Mesenteric fat pad (tissue), 1 donor: Measurements from ENCODE around the gene CCND1. TPM values are rescaled to one million over a fixed set of nuclear protein-coding genes. Genes with fewer than 3 reads are reported as not detected.
"Not testable (repeated sequence)": the region's sequence is repeated elsewhere in the genome, so short reads cannot be mapped to it uniquely, and the experiment has no call there.

ENCODE experiments used
- DNase-seq: peaks from one replicate; pipeline ENCODE4 v3.0.0-alpha.2; 2020; ENCODE audit warnings: low spot score
- total RNA-seq: library from RNA; stranded (reverse); fragmentation: NEBNext Ultra II Directional; extraction: Animal tissue kit (Norgen Biotek cat#: 25700); gene quantifications from one replicate; pipeline ENCODE4 v1.2.1, GENCODE V29; 2021
- donor health status: DM: yes; HTN: yes; CAD: no.

The CCND1 gene
- total RNA-seq, 1 donor from 2014 or later = 788 TPM

DNA sequence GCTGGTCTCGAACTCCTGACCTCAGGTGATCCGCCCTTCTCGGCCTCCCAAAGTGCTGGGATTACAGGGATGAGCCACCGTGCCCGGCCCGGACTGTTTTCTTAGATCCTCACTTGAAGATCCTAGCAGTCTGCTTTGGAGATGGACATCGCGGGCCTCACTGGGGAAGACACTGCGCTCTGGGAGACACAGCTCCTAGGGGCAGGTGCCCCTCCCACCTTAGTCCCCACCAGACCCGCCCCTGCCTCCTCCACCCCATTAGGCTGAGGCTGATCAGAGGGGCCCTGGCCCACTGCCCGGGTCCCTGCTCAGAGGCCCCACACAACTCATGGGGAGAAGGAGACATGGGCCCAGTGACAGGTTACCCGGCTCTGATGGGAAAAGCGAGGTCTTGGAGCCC is 45.5 kb downstream of the CCND1 start:
- DNase-seq = no peak

DNA sequence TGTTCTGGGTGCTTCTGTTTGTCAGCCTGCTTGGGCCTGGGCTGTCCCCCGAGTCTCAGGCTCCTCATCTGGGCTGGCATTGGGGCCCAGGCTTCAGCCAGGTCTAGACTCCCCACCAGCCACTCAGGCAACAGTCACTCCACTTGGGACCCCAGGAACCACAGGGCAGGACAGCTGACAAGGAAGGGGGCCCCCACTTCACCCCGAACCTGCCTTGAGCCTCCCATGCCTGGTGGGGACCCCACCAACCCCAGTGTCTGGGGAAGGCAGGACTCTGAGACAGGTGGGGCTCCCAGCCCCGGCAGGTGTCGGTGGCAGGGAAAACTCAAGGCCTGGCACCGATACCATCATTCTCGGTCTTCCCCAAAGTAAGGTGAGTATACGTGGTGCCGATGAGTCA is 45.9 kb downstream of the CCND1 start:
- DNase-seq = no peak

DNA sequence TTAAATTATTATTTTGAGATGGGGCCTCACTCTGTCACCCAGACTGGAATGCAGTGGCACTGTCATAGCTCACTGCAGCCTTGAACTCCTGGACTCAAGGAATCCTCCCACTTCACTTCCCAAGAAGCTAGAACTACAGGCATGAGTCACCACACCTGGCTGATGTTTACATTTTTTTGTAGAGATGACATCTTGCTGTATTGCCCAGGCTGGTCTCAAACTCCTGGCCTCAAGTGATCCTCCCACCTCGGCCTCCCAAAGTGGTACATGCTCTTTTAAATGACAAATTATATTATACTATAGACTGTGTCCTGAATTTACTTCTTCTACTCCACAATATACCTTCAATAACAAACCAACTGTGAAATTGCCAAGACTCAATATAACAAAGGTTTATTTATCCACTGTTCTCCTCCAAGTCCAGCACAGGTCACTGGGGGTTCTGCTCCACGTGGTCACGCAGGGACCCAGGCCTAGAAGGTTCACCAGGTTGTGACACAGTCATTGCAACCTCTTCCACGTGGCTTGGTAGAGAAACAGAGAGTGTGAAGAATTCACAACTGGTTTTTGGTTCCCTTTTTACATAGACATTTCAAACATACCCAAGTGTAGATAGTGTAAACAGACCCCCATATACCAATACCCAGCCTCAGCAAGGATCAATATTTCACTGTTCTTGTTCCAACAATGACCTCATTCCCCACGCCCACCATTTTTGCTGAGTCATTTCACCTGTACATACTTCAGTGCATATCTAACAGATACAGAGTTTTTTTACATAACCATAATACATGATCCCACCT is 47.2 kb downstream of the CCND1 start:
- DNase-seq = not testable (repeated sequence)

DNA sequence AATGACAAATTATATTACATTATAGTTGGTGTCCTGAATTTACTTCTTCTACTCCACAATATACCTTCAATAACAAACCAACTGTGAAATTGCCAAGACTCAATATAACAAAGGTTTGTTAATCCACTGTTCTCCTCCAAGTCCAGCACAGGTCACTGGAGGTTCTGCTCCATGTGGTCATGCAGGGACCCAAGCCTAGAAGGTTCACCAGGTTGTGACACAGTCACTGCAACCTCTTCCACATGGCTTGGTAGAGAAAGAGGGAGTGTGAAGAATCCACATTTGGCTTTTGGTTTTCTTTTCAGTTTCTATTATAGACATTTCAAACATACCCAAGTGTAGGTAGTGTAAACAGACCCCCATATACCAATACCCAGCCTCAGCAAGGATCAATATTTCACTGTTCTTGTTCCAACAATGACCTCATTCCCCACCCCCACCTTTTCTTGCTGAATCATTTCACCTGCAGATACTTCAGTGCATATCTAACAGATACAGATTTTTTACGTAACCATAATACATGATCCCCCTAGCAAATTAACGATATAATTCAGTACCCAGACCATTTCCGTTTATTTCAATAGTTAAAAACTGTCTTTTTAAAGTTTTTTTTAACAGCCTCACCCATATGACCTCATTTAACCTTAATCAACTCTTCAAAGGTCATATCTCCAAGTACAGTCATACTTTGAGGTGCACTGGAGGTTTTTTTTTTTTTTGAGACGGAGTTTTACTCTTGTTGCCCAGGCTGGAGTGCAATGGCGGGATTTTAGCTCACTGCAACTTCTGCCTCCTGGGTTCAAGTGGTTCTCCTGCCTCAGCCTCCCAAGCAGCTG is 48.7 kb downstream of the CCND1 start:
- DNase-seq = no peak

DNA sequence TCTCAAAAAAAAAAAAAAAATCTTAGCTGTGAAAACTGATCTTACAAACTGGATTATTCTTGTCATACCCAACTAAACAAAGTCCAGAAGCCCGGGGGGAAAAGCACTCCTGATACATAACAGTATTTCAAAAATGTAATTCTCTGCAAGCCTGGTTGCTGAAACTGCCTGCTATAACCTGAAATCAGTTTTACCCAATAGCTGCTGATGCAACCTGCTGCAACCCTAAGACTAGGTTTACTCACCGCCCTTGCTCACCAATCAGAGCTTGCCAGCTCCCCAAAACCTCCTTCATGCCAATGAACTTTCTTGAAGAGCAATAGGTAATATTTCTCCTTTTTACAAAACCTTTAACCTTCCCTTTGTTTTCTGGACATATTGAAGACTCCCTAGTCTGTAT is 50.5 kb downstream of the CCND1 start:
- no peak for DNase-seq

DNA sequence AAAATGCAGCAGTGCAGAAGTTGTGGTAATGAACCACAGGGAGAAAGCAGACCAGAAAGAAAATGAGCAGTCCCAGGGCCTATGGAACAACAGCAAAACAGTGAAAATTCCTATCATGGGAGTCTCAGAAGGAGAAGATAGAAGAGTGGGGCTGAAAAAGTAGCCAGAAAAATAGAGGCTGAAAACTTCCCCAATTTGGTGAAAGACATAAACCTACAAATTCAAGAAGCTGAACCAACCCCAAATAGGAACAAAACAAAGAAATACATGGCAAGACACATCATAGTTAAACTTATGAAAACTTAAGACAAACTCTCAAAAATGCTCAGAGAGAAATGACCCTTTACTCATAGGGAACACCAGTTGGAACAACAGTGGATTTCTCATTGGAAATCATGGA is 51.5 kb downstream of the CCND1 start:
- DNase-seq = no peak

DNA sequence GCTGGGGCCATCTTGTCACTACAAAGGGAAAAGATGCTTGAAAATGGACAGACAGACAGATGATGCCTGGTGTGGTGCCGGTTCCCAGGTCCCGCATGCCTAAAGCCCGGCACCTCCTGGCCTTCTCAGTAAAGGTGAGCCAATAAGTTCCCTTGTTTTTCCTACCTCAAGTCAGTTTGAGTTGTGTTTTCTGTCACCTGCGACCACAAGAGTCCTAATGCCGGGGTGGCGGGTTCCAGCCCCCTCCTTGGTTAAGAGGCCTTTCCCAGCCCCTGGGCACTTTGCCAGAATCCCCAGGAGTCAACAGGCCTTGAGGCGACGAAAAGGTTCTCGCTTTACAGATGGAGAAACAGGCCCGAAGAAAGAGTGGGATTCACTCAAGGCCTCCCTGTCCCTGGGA is 53.8 kb downstream of the CCND1 start:
- no peak for DNase-seq

DNA sequence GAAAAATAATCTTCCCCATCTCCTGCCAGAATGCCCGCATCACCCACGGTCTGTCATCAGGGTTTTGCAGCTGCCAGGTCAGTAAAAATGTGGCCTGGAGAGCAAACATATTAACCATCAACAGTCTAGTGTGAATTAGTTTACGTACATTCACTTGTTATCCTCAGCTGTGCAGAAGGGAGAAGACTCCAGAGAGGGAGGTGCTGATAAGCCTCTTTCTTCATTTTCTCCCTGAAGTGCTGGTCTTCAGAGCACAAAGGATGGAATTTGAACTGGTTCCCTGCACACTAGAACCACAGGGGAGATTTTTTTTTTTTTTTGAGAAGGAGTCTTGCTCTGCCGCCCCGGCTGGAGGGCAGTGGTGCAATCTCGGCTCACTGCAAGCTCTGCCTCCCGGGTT is 54.6 kb downstream of the CCND1 start:
- no peak for DNase-seq

DNA sequence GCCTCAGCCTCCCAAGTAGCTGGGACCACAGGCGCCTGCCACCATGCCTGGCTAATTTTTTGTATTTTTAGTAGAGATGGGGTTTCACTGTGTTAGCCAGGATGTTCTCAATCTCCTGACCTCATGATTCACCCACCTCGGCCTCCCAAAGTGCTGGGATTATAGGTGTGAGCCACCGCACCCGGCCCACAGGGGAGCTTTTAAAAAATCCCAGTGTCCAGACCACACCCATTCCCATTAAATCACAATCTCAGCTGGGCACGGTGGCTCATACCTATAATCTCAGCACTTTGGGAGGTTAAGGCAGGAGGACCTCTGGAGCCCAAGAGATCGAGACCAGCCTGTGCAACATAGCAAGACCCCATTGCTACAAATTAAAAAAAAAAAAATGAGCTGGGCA is 55.0 kb downstream of the CCND1 start:
- DNase-seq = peak; percentile 43

DNA sequence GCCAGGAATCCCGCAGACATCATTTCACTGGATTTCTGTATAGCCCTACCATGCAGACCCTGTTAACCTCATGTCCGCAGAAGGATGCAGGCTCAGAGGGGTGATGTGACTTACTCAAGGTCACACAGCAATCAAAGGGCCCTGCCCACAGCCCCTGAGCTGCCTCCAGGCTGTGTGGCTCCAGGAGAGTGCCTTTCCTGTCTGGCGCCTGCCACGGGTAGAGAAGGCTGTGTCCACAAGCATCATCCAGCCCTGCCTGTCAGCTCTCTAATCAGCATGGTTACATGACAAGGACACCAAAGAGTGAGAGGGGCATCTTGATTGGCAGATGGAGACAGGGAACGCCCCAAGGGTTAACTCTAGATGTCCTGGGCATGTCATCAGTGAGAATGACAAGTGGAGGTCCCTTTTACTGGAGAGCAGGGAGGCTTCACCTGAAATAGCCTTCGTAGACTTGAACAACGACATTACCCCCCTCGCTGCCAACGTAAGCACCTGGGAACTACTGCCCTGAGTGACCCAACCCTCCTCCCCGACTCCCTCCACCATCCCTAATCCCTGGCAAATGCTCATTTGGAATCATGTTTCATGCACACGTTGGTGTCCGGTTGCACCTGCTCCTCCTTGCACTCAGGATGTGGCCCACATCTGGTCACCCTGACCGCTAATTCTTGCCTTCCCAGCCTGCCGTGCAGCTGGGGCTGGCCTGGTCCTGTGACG is 56.0 kb downstream of the CCND1 start:
- no peak for DNase-seq

DNA sequence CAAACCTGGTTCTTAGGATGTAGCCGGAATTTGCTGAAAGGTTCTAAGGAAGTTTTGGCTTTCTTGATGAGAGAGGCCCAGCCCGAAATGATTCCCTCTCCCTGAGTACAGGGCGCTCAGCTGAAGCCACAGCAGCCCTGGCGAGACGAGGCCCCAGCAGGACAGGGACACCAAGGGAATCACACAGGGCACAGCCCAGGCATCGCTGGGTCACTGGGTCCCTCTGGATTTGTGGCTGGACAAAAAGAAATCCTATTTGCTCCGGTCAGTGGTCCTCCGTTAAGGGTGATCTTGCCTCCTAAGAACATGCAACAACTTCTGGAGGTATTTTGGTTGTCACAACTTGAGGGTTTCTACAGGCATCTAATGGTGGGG is 56.5 kb downstream of the CCND1 start:
- no peak for DNase-seq

DNA sequence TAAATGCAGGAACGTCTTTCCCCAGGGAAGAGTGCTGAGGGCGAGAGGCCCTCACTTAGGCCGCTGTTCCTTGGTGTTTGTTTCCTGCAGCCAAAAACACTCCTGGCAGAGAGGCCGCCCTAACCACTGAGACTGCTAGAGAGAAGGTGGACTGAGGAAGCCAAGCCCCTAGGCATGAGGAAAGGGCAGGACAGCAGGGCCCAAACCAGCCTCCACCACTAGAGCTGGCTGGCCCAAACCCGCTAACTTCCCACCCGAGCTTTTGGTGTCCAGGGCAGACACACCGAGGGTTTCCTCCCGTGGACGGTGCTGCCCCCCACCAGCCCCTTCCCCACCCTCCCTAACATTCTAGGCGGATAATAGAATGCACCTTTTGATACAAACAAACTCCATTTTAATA is 56.9 kb downstream of the CCND1 start:
- no peak for DNase-seq

DNA sequence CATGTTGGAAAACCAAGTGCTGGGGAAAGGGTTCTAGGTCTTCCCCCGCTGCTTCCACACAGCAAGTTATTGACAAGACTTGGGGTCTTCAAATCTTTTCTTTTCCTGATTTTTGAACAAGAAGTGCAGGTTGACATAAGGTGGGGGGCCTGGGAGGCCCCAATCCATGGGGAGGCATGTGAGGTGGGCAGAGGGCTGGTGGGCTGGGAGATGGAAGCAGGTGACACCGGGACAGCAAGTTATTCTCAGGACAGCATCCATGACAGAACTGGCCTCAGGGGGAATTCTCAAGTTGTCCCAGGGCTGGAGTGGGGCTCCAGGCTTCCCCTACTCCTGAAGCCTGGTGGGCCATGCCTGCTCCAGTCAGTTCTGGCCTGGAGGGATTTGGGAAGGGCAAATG is 57.4 kb downstream of the CCND1 start:
- DNase-seq = no peak

DNA sequence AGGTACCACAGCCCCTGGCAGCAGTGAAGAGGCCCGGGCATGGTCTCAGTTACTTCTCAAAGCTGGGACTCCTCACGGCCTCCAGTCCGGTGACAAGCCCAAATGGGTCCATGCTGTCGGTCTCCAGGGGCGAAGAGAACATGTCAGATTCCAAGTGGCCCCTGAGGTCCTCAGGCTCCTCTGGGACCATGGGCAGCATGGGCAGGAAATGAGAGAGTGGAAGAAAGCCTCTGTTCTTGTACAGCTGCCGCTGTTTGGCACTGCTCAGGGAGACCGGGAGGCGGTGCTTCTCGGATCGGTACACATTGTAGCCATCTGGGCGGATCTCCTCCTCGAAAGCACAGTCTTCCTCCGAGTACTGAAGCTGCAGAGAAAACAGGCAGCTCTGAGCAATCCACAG is 58.3 kb downstream of the CCND1 start:
- no peak for DNase-seq

DNA sequence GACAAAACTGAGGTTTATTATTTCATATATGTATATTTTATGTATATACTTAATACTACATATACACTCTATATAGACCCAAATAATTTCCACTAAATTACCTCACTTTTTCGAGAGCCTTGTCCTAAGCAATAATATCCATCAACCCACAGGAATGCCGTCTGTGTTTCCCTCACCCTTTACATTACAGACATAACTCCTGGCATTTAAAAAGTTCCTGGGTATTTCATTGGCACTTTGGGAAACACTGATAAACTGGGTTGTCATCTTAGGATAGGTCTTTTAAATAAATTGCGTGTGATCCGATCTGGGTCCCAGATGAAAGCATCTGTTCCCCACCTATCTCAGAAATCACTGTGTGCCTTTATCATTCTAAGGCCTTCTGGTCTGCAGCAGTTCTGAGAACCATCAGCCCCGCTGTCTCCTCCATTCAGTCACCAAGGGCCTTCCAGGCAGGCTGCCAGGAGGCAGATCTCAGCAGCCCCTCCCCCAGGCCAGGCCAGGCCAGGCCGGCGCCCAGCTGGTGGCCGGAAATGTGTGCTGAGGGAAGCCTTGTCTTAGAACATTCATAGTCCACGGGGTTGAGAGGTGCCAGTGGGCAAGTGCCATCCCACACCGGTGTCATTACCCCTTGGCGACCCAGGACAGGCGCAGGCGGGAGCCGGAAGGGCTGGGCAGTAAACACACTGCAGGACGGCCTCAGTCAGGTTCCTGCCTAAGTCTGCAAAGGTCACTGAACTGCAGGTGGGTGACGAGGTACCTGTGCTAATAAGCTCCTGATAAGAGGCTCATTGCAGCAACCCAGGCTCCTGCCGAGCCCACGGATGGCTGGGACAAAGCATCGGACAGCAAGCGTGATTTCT is 59.6 kb downstream of the CCND1 start:
- no peak for DNase-seq

DNA sequence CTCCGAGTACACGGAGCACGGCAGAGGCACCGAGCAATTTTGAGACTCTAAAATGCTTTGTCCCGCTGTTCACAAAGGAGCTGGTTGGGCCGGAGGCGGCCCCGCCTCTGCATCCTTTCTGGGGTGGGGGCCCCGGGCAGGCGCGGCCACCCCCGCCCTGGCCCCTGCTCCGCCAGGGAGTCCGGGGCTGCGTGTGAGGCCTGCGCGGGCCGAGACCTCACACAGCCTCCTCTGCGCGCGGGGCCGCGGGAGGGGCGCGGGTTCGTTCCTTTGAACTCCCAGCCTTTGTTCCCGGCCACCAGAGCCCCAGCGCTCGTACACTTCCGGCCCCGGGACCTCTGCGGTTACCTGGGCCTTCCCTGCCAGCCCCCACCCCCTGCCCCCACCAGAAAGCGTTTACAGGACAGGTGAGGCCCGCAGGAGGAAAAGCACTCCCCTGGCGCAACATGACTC is 61.3 kb downstream of the CCND1 start:
- no peak for DNase-seq

DNA sequence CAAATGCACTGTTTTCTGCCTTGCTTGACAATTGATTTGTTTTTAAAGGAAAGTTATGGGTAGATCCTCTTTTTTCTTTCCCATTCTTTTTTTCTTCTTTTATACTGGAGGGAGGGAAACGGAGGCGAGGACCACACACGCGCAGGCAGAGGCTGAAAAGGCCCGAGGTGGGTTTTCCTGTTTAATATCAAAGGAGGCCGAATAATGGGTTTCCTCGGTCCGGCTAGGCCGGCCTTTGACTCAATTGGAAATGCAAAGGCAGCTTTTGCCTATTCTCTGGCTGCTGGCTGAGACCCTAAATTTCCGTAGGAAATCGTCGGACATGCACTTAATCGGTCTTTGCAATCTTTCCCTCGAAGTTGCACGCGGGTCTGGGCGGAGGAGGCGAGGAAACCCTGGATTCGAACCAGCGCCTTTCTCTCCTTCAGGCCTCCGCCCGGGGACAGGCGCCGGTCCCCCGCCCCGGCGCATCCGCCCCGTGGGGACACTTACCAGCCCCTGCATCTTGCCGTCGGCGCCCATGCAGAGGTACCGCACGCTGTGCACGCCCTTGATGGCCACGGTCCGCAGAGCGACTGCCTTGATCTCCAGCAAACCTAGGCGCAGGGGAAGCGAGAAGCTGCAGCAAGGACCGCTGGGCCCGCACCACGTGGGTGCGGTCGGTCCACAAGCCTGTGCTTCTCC is 62.0 kb downstream of the CCND1 start:
- no peak for DNase-seq

DNA sequence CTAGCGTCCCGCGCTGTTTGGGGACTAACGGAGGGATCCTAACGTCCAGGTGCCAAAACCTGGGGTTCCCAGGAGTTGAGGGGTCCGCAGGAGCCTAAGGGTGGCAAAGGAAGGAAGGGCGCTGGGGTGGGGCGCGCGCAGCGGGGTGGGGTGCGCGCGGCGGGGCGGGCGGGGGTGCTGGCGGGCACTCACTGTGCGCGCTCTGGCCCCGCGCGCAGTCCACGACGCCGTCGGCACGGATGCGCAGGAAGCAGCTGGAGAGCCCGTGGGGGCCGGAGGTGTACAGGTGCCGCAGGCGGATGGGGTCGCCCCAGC is 62.5 kb downstream of the CCND1 start:
- no peak for DNase-seq
